ENCODE data around the gene ITPRID1.

DNA sequence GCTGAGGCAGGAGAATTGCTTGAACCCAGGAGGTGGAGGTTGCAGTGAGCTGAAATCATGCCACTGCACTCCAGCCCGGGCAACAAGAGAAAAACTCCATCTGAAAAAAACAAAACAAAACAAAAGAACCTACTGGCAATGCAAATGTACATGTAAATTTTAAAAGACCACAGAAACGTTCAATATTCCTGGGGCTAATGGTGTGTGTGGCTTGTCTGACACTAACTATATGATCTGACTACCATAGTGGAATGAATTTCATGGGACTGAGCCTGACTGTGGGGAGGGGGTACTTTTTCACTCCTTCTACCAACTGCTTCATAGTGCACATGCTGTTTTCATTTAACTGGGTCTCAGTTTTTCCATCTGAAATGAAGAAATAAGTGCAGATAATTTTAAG lies 69.6 kb downstream of the ITPRID1 start:
- TF ChIP-seq, protein P1, sequence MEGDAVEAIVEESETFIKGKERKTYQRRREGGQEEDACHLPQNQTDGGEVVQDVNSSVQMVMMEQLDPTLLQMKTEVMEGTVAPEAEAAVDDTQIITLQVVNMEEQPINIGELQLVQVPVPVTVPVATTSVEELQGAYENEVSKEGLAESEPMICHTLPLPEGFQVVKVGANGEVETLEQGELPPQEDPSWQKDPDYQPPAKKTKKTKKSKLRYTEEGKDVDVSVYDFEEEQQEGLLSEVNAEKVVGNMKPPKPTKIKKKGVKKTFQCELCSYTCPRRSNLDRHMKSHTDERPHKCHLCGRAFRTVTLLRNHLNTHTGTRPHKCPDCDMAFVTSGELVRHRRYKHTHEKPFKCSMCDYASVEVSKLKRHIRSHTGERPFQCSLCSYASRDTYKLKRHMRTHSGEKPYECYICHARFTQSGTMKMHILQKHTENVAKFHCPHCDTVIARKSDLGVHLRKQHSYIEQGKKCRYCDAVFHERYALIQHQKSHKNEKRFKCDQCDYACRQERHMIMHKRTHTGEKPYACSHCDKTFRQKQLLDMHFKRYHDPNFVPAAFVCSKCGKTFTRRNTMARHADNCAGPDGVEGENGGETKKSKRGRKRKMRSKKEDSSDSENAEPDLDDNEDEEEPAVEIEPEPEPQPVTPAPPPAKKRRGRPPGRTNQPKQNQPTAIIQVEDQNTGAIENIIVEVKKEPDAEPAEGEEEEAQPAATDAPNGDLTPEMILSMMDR (conservative IDR thresholded peaks at IDR 0.05), result no peak
- TF ChIP-seq EZH2 (IDR thresholded peaks at IDR 0.05; ENCODE audit: low read depth), result no peak
